Measurements from ENCODE around the gene TRIP12.
"Not testable (repeated sequence)": the region's sequence is repeated elsewhere in the genome, so short reads cannot be mapped to it uniquely, and the experiment has no call there.

Gene TRIP12

DNA sequence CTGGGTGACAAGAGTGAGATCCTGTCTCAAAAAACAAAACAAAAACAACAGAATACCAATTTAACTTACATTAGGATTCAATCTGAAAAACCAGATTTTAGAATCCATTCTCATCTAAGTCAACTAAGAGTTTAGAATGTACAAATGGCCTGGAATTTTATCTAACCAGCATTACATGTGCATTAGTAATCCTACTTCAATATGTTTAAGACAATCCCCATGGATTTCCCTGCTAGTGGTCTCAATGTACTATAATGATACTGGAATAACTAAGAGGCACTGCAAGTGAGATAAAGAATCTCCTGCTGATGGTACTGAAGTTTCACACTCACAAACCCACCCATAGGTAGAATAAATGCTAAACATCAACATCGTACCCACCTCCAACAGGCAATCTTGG, 153.6 kb downstream of the TRIP12 start:
- in situ Hi-C loops (cut with MboI; ENCODE audit: low pct_unique_long_range_greater_than_20kb, low sequenced_read_pairs, unreplicated experiment) = no loop called here
- no peak for DNase-seq (ENCODE audit: low spot score)
- TF ChIP-seq, protein P1, sequence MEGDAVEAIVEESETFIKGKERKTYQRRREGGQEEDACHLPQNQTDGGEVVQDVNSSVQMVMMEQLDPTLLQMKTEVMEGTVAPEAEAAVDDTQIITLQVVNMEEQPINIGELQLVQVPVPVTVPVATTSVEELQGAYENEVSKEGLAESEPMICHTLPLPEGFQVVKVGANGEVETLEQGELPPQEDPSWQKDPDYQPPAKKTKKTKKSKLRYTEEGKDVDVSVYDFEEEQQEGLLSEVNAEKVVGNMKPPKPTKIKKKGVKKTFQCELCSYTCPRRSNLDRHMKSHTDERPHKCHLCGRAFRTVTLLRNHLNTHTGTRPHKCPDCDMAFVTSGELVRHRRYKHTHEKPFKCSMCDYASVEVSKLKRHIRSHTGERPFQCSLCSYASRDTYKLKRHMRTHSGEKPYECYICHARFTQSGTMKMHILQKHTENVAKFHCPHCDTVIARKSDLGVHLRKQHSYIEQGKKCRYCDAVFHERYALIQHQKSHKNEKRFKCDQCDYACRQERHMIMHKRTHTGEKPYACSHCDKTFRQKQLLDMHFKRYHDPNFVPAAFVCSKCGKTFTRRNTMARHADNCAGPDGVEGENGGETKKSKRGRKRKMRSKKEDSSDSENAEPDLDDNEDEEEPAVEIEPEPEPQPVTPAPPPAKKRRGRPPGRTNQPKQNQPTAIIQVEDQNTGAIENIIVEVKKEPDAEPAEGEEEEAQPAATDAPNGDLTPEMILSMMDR (IDR thresholded peaks at IDR 0.05; ENCODE audit: extremely low read depth, insufficient read depth, missing control alignments) = no peak

GRCh38 chr2:229765721-229766120, 156.1 kb downstream of the TRIP12 start:
- in situ Hi-C loops (cut with MboI; ENCODE audit: low pct_unique_long_range_greater_than_20kb, low sequenced_read_pairs, unreplicated experiment) = no loop called here
- TF ChIP-seq, protein P1 (IDR thresholded peaks at IDR 0.05; ENCODE audit: extremely low read depth, insufficient read depth, missing control alignments) = no peak

GRCh38 chr2:229761663-229762062, 160.1 kb downstream of the TRIP12 start:
- TF ChIP-seq, protein P1 (IDR thresholded peaks at IDR 0.05; ENCODE audit: extremely low read depth, insufficient read depth, missing control alignments) = no peak
- in situ Hi-C loops (cut with MboI; ENCODE audit: low pct_unique_long_range_greater_than_20kb, low sequenced_read_pairs, unreplicated experiment) = no loop called here
- DNase-seq (ENCODE audit: low spot score) = no peak

More at GRCh38 chr2:229765721-229766120, 156.1 kb downstream of the TRIP12 start:
- DNase-seq (ENCODE audit: low spot score) = no peak

GRCh38 chr2:229757462-229757861, 164.3 kb downstream of the TRIP12 start:
- DNase-seq (ENCODE audit: low spot score); in situ Hi-C loops (cut with MboI; ENCODE audit: low pct_unique_long_range_greater_than_20kb, low sequenced_read_pairs, unreplicated experiment): not testable (repeated sequence)

GRCh38 chr2:229752970-229753729, 168.7 kb downstream of the TRIP12 start:
- DNase-seq (ENCODE audit: low spot score) = no peak
- TF ChIP-seq, protein P1 (IDR thresholded peaks at IDR 0.05; ENCODE audit: extremely low read depth, insufficient read depth, missing control alignments) = no peak
- in situ Hi-C loops (cut with MboI; ENCODE audit: low pct_unique_long_range_greater_than_20kb, low sequenced_read_pairs, unreplicated experiment) = no loop called here

- in situ Hi-C loops (cut with MboI; ENCODE audit: low pct_unique_long_range_greater_than_20kb, low sequenced_read_pairs, unreplicated experiment) = no loop called here
- no peak for DNase-seq (ENCODE audit: low spot score)
- TF ChIP-seq, protein P1 (IDR thresholded peaks at IDR 0.05; ENCODE audit: extremely low read depth, insufficient read depth, missing control alignments) = no peak
These were observed 172.0 kb downstream of the TRIP12 start for GRCh38 chr2:229749779-229750178.

DNA sequence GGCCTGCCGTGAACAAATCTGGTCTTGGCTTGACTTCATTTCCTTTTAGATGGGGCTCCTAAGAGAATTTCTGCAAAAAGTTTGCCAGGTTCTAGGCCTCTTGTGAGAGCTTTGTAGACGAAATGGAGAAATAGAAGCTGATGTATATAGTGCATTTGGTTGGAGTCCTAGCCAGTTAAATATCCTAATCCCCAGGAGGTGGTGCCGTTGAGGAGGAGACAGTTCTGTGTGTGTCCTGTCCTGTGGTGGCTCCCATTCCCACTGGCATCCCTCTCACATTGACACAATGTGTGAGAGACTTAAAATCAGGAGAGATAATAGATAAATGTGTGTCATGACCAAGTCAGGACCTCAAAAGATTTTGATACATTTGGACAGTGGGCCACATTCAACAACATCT, 172.9 kb downstream of the TRIP12 start:
- TF ChIP-seq, protein P1 (IDR thresholded peaks at IDR 0.05; ENCODE audit: extremely low read depth, insufficient read depth, missing control alignments) = no peak
- in situ Hi-C loops (cut with MboI; ENCODE audit: low pct_unique_long_range_greater_than_20kb, low sequenced_read_pairs, unreplicated experiment) = no loop called here
- DNase-seq (ENCODE audit: low spot score) = no peak

- in situ Hi-C loops (cut with MboI; ENCODE audit: low pct_unique_long_range_greater_than_20kb, low sequenced_read_pairs, unreplicated experiment) = not testable (repeated sequence)
These were observed 179.1 kb downstream of the TRIP12 start for GRCh38 chr2:229742691-229743090.

More at GRCh38 chr2:229742691-229743090, 179.1 kb downstream of the TRIP12 start:
- not testable (repeated sequence) for DNase-seq (ENCODE audit: low spot score)
